Thoracic aorta (tissue), 2 donors: Measurements from ENCODE around the gene PSTPIP1. TPM values are rescaled to one million over a fixed set of nuclear protein-coding genes. Genes with fewer than 3 reads are reported as not detected.

Experiments
- ATAC-seq: fragments of 150-250 bp; one replicate; pipeline ENCODE4 v1.8.0; 2017; ENCODE audit warnings: low read depth; ENCODE audit not compliant: insufficient number of reproducible peaks, low FRiP score
- DNase-seq: peaks from one replicate; pipeline ENCODE4 v3.0.0-alpha.2; 2020; ENCODE audit warnings: low spot score
- H3K27ac ChIP-seq, 2 donors: fragments of 200-600 bp; sonication (generic); 1 replicate in 1 of 2; 2 replicates in 1 of 2; pipeline ENCODE4 v1.5.1; 2016; ENCODE audit warnings: mild to moderate bottlenecking in 2 of 2, moderate library complexity in 2 of 2
- H3K27me3 ChIP-seq: fragments of 200-600 bp; sonication (generic); replicated peaks from 2 replicates; pipeline ENCODE4 v1.6.0; 2016; ENCODE audit warnings: mild to moderate bottlenecking; ENCODE audit not compliant: insufficient read depth
- H3K36me3 ChIP-seq: fragments of 200-600 bp; sonication (generic); one replicate; pipeline ENCODE4 v1.5.1; 2016
- H3K4me1 ChIP-seq, 2 donors: fragments of 200-600 bp; sonication (generic); 1 replicate in 1 of 2; 2 replicates in 1 of 2; pipeline versions ENCODE4 v1.5.1 to v1.6.0; 2016; ENCODE audit warnings: low read depth in 2 of 2, mild to moderate bottlenecking in 1 of 2; ENCODE audit not compliant: control insufficient read depth in 1 of 2
- H3K4me3 ChIP-seq: fragments of 200-600 bp; sonication (generic); 2 replicates; pipeline ENCODE4 v1.5.1; 2016; ENCODE audit warnings: mild to moderate bottlenecking
- H3K9me3 ChIP-seq: fragments of 200-600 bp; sonication (generic); 2 replicates; pipeline ENCODE4 v1.5.1; 2016
- CTCF ChIP-seq: fragments of 200-600 bp; sonication (generic); IDR thresholded peaks from one replicate; pipeline ENCODE4 v1.5.1; 2019; ENCODE audit warnings: antibody characterized with exemption
- total RNA-seq, 2 donors: library from RNA; depleted of rRNA; stranded (reverse); fragments of >200 nt; gene quantifications; one replicate each; pipeline versions ENCODE4 v1.1.0 to v1.2.3, GENCODE V29; 2016

PSTPIP1 gene
- total RNA-seq, 2 donors from 2014 or later = 24.5 to 24.8 TPM

- no peak for ATAC-seq
- Histone ChIP-seq H3K27me3 (no peaks in the 10 kb centered on the region), H3K9me3 (no peaks in the 10 kb centered on the region), H3K36me3 (no peaks in the 10 kb centered on the region), H3K27ac (no peak overlapping the region), H3K4me3 (no peak overlapping the region), H3K4me1 (peaks cover 20 to 28% of the 10 kb centered on the region in 2 donors)
- TF ChIP-seq CTCF = no peak
- DNase-seq = no peak
Measured at GRCh38 chr15:76991741-76992645, 2.9 kb upstream of the PSTPIP1 start.

GRCh38 chr15:76993114-76993725 lies 1.7 kb upstream of the PSTPIP1 start:
- ATAC-seq (no peak), DNase-seq (no peak)
- H3K4me1 ChIP-seq = peaks cover 22 to 40% of the 10 kb centered on the region in 2 donors
- H3K27ac ChIP-seq = no peak overlapping the region
- H3K36me3 ChIP-seq = no peaks in the 10 kb centered on the region
- no peak overlapping the region for H3K4me3 ChIP-seq
- no peaks in the 10 kb centered on the region for H3K9me3 ChIP-seq
- no peak for TF ChIP-seq CTCF
- H3K27me3 ChIP-seq = no peaks in the 10 kb centered on the region

- no peaks in the 10 kb centered on the region for H3K9me3 ChIP-seq
- TF ChIP-seq CTCF = no peak
- no peaks in the 10 kb centered on the region for H3K27me3 ChIP-seq
- ATAC-seq (no peak), DNase-seq (no peak)
- H3K27ac ChIP-seq = peak overlapping the region; percentile 92 to 95
- H3K36me3 ChIP-seq = no peaks in the 10 kb centered on the region
- no peak overlapping the region for H3K4me3 ChIP-seq
- peaks cover 22 to 45% of the 10 kb centered on the region in 2 donors for H3K4me1 ChIP-seq
Measured at GRCh38 chr15:76994001-76994400, 925 bp upstream of the PSTPIP1 start.

- TF ChIP-seq CTCF = no peak
- Histone ChIP-seq H3K9me3 (no peaks in the 10 kb centered on the region), H3K27me3 (no peaks in the 10 kb centered on the region), H3K36me3 (no peaks in the 10 kb centered on the region), H3K4me3 (peak overlapping the region; percentile 64), H3K27ac (peak overlapping the region; percentile 92 to 95), H3K4me1 (peaks cover 22 to 45% of the 10 kb centered on the region in 2 donors)
- no peak for ATAC-seq
- no peak for DNase-seq
Measured at GRCh38 chr15:76994496-76994895, 430 bp upstream of the PSTPIP1 start.

GRCh38 chr15:76996076-76996525 lies 1.2 kb downstream of the PSTPIP1 start:
- no peak for ATAC-seq
- TF ChIP-seq CTCF = no peak
- H3K9me3 ChIP-seq = no peaks in the 10 kb centered on the region
- H3K27me3 ChIP-seq = no peaks in the 10 kb centered on the region
- no peak for DNase-seq
- peak overlapping the region; percentile 64 for H3K4me3 ChIP-seq
- H3K27ac ChIP-seq = peak overlapping the region; percentile 92 to 95
- no peaks in the 10 kb centered on the region for H3K36me3 ChIP-seq
- H3K4me1 ChIP-seq = peaks cover 22 to 45% of the 10 kb centered on the region in 2 donors
